Nephron progenitor cell (in vitro differentiated cells): Measurements from ENCODE around the gene GTPBP3.
A peak's percentile ranks its signal among the peaks of the same experiment; 100 is the strongest.
"Not testable (repeated sequence)": the region's sequence is repeated elsewhere in the genome, so short reads cannot be mapped to it uniquely, and the experiment has no call there.

Experiments used
- DNase-seq: peaks from one replicate; pipeline ENCODE4 v3.0.0; 2021
- H3K27ac Mint-ChIP-seq: 2 replicates; pipeline ENCODE4 v1.8.0; 2021; ENCODE audit warnings: mild to moderate bottlenecking, moderate library complexity, mixed read lengths
- H3K27me3 Mint-ChIP-seq: 2 replicates; pipeline ENCODE4 v1.8.0; 2021; ENCODE audit warnings: mild to moderate bottlenecking, low read depth, mixed read lengths; ENCODE audit not compliant: poor library complexity
- H3K36me3 Mint-ChIP-seq: 2 replicates; pipeline ENCODE4 v1.8.0; 2021; ENCODE audit warnings: low read depth, mixed read lengths
- H3K4me1 Mint-ChIP-seq: 2 replicates; pipeline ENCODE4 v1.8.0; 2021; ENCODE audit warnings: mixed read lengths
- H3K4me3 Mint-ChIP-seq: 2 replicates; pipeline ENCODE4 v1.8.0; 2021; ENCODE audit warnings: mild to moderate bottlenecking, moderate library complexity, mixed read lengths
- H3K9me3 Mint-ChIP-seq: 2 replicates; pipeline ENCODE4 v1.8.0; 2021; ENCODE audit warnings: mild to moderate bottlenecking, moderate library complexity, mixed read lengths
- CTCF ChIP-seq: fragments of 200-600 bp; sonication (generic); IDR thresholded peaks from 2 replicates; pipeline ENCODE4 v1.5.0; 2021; ENCODE audit warnings: antibody characterized with exemption

Gene GTPBP3

GRCh38 chr19:17336872-17337674 is at the start of gene GTPBP3:
Gene GTPBP3, plus strand, starts transcription at chr19:17337553. Its CDS starts 59 bp downstream, at chr19:17337612.
- Mint-ChIP-seq H3K4me3 (peak within 1 kb of the TSS; percentile 96), H3K27ac (peak within 1 kb of the TSS; percentile 93), H3K4me1 (peaks cover 61% of the 10 kb centered on the region), H3K36me3 (peaks cover 13% of the 10 kb centered on the region), H3K9me3 (no peaks in the 10 kb centered on the region), H3K27me3 (peaks cover 5% of the 10 kb centered on the region)
- peak; percentile 96 for DNase-seq
- TF ChIP-seq CTCF = no peak

GRCh38 chr19:17289489-17289888 is 47.9 kb upstream of the GTPBP3 start:
- Mint-ChIP-seq H3K4me3 (no peak overlapping the region), H3K27me3 (peaks cover 18% of the 10 kb centered on the region), H3K27ac (no peak overlapping the region), H3K36me3 (peaks cover 1% of the 10 kb centered on the region), H3K9me3 (no peaks in the 10 kb centered on the region), H3K4me1 (peaks cover 14% of the 10 kb centered on the region)
- no peak for TF ChIP-seq CTCF
- peak; percentile 84 for DNase-seq

- Mint-ChIP-seq H3K9me3 (no peaks in the 10 kb centered on the region), H3K27me3 (peaks cover 11% of the 10 kb centered on the region), H3K36me3 (peaks cover 23% of the 10 kb centered on the region), H3K4me1 (peaks cover 14% of the 10 kb centered on the region), H3K4me3 (peak overlapping the region; percentile 79), H3K27ac (peak overlapping the region; percentile 96)
- peak; percentile 92 for DNase-seq
- peak; percentile 42 for TF ChIP-seq CTCF
These were observed 44.9 kb upstream of the GTPBP3 start for GRCh38 chr19:17292301-17293074.

GRCh38 chr19:17293605-17294004 is 43.7 kb upstream of the GTPBP3 start:
- H3K4me1 Mint-ChIP-seq = peaks cover 10% of the 10 kb centered on the region
- H3K9me3 Mint-ChIP-seq = peaks cover 5% of the 10 kb centered on the region
- DNase-seq = no peak
- peaks cover 11% of the 10 kb centered on the region for H3K27me3 Mint-ChIP-seq
- no peak for TF ChIP-seq CTCF
- peaks cover 34% of the 10 kb centered on the region for H3K36me3 Mint-ChIP-seq
- H3K27ac Mint-ChIP-seq = no peak overlapping the region
- H3K4me3 Mint-ChIP-seq = peak overlapping the region; percentile 30

GRCh38 chr19:17294051-17294891 is 43.1 kb upstream of the GTPBP3 start:
- H3K36me3 Mint-ChIP-seq = peaks cover 39% of the 10 kb centered on the region
- DNase-seq = peak; percentile 63
- H3K27ac Mint-ChIP-seq = no peak overlapping the region
- peaks cover 10% of the 10 kb centered on the region for H3K4me1 Mint-ChIP-seq
- peaks cover 11% of the 10 kb centered on the region for H3K27me3 Mint-ChIP-seq
- peak overlapping the region; percentile 30 for H3K4me3 Mint-ChIP-seq
- peaks cover 9% of the 10 kb centered on the region for H3K9me3 Mint-ChIP-seq
- TF ChIP-seq CTCF = no peak

- not testable (repeated sequence) for DNase-seq, H3K27me3 Mint-ChIP-seq, H3K9me3 Mint-ChIP-seq, H3K27ac Mint-ChIP-seq, H3K4me1 Mint-ChIP-seq, H3K4me3 Mint-ChIP-seq
- H3K36me3 Mint-ChIP-seq = peaks cover 47% of the 10 kb centered on the region
These were observed 41.8 kb upstream of the GTPBP3 start for GRCh38 chr19:17295551-17295950.
